IMR-90 (cell line): ENCODE data around the gene EGLN3. TPM values are rescaled to one million over a fixed set of nuclear protein-coding genes. Genes with fewer than 3 reads are reported as not detected.

Experiments
- ATAC-seq: fragments of 200-7000 bp; cut with Tn5 transposase; 2 replicates; pipeline ENCODE4 v1.9.1; 2020; ENCODE audit warnings: low read depth, mild to moderate bottlenecking, moderate library complexity
- BruUV-seq: library from RNA; stranded (reverse); fragments of 400-500 nt; replicated peaks from 2 replicates; lab custom pipeline; 2021; lab: Mats Ljungman, UMichigan
- CTCF ChIA-PET: fragments of 300-600 bp; formaldehyde crosslinking; extraction: SDS; loops from one replicate; lab custom pipeline; 2021; ENCODE audit warnings: antibody characterized with exemption; lab: Yijun Ruan, JAX
- POLR2A ChIA-PET: fragments of 300-600 bp; sonication (Branson Sonifier 250); formaldehyde crosslinking; loops from one replicate; lab custom pipeline; 2022; ENCODE audit warnings: antibody characterized with exemption; ENCODE audit not compliant: unreplicated experiment; lab: Charles Lee
- DNase-seq: peaks from one replicate; pipeline ENCODE4 v3.0.0; 2013
- H2AFZ ChIP-seq: replicated peaks from 2 replicates; pipeline ENCODE3; 2013; ENCODE audit warnings: low read length, mild to moderate bottlenecking; ENCODE audit not compliant: poor library complexity
- H2AK5ac ChIP-seq: 2 replicates; pipeline ENCODE4 v1.6.1; 2013; ENCODE audit warnings: low read depth, low read length, inconsistent platforms
- H2AK9ac ChIP-seq: replicated peaks from 2 replicates; pipeline ENCODE3; 2013; ENCODE audit warnings: mild to moderate bottlenecking, low read depth, low read length, moderate library complexity; ENCODE audit not compliant: poor library complexity
- H2BK120ac ChIP-seq: 2 replicates; pipeline ENCODE4 v1.6.1; 2013; ENCODE audit warnings: low read depth, low read length, inconsistent platforms
- H2BK15ac ChIP-seq: 3 replicates; pipeline ENCODE4 v1.6.1; 2013; ENCODE audit warnings: low read depth, low read length, inconsistent platforms
- H2BK20ac ChIP-seq: 2 replicates; pipeline ENCODE4 v1.6.1; 2013; ENCODE audit warnings: low read depth, mild to moderate bottlenecking, inconsistent platforms, low read length, moderate library complexity
- H2BK5ac ChIP-seq: 2 replicates; pipeline ENCODE4 v1.6.1; 2013; ENCODE audit warnings: mild to moderate bottlenecking, low read depth, low read length, inconsistent platforms; ENCODE audit not compliant: poor library complexity, severe bottlenecking
- H3K14ac ChIP-seq: replicated peaks from 2 replicates; pipeline ENCODE4 v1.6.1; 2013; ENCODE audit warnings: low read depth, low read length, inconsistent platforms
- H3K18ac ChIP-seq: 2 replicates; pipeline ENCODE4 v1.6.1; 2013; ENCODE audit warnings: low read depth, low read length, control low read depth
- H3K23ac ChIP-seq: 2 replicates; pipeline ENCODE4 v1.6.1; 2013; ENCODE audit warnings: low read depth, low read length, inconsistent platforms
- H3K27ac ChIP-seq: 2 replicates; pipeline ENCODE4 v1.5.1; 2013; ENCODE audit warnings: mild to moderate bottlenecking, control low read depth, low read length; ENCODE audit not compliant: insufficient read depth
- H3K27me3 ChIP-seq: 2 replicates; pipeline ENCODE4 v1.6.1; 2013; ENCODE audit warnings: low read length; ENCODE audit not compliant: control insufficient read depth, insufficient read depth
- H3K36me3 ChIP-seq: 2 replicates; pipeline ENCODE4 v1.6.1; 2013; ENCODE audit warnings: low read length, mixed read lengths; ENCODE audit not compliant: control insufficient read depth, insufficient read depth
- H3K4ac ChIP-seq: 2 replicates; pipeline ENCODE4 v1.6.1; 2013; ENCODE audit warnings: low read depth, low read length, inconsistent platforms
- H3K4me1 ChIP-seq: 2 replicates; pipeline ENCODE4 v1.6.1; 2013; ENCODE audit warnings: low read length, mixed read lengths; ENCODE audit not compliant: control insufficient read depth, insufficient read depth
- H3K4me2 ChIP-seq: 2 replicates; pipeline ENCODE4 v1.6.1; 2013; ENCODE audit warnings: low read depth, mild to moderate bottlenecking, control low read depth, low read length, moderate library complexity
- H3K4me3 ChIP-seq: 2 replicates; pipeline ENCODE4 v1.5.1; 2013; ENCODE audit warnings: low read depth, mild to moderate bottlenecking, control low read depth, low read length, moderate library complexity; ENCODE audit not compliant: insufficient read depth
- H3K56ac ChIP-seq: 2 replicates; pipeline ENCODE4 v1.6.1; 2013; ENCODE audit warnings: low read length, inconsistent platforms; ENCODE audit not compliant: insufficient read depth; ENCODE audit errors: extremely low read depth
- H3K79me1 ChIP-seq, 2 experiments: 2 replicates each; pipeline ENCODE4 v1.6.1; 2013; ENCODE audit warnings: low read length in 2 of 2, inconsistent platforms in 1 of 2, low read depth in 1 of 2
- H3K9ac ChIP-seq: 2 replicates; pipeline ENCODE4 v1.6.1; 2013; ENCODE audit warnings: low read depth, low read length, control low read depth
- H3K9me1 ChIP-seq: 2 replicates; pipeline ENCODE4 v1.6.1; 2013; ENCODE audit warnings: low read length, inconsistent platforms; ENCODE audit not compliant: insufficient read depth
- H3K9me3 ChIP-seq: 2 replicates; pipeline ENCODE4 v1.6.1; 2013; ENCODE audit warnings: low read length; ENCODE audit not compliant: control insufficient read depth, insufficient read depth
- H4K20me1 ChIP-seq: 2 replicates; pipeline ENCODE4 v1.6.1; 2013; ENCODE audit warnings: low read length, inconsistent platforms; ENCODE audit not compliant: insufficient read depth
- H4K5ac ChIP-seq: 2 replicates; pipeline ENCODE4 v1.6.1; 2013; ENCODE audit warnings: mild to moderate bottlenecking, low read depth, low read length, control low read depth
- H4K8ac ChIP-seq, 2 experiments: 2 replicates each; pipeline ENCODE4 v1.6.1; 2013; ENCODE audit warnings: low read depth in 2 of 2, low read length in 2 of 2, control low read depth in 1 of 2, inconsistent platforms in 1 of 2
- H4K91ac ChIP-seq: 2 replicates; pipeline ENCODE4 v1.6.1; 2013; ENCODE audit warnings: low read depth, low read length, inconsistent platforms; ENCODE audit not compliant: insufficient read depth
- BHLHE40 ChIP-seq: fragments of 150-350 bp; IDR thresholded peaks from 2 replicates; pipeline ENCODE4 v1.6.1; 2016; ENCODE audit warnings: mild to moderate bottlenecking, low read depth, low read length
- CEBPB ChIP-seq: IDR thresholded peaks from 2 replicates; pipeline ENCODE4 v1.6.1; 2012; ENCODE audit warnings: low read depth, low read length, improper control_type of control experiment
- CHD1 ChIP-seq: IDR thresholded peaks from 2 replicates; pipeline ENCODE4 v1.6.1; 2012; ENCODE audit warnings: low read depth, low read length, improper control_type of control experiment
- FOS ChIP-seq: fragments of 150-350 bp; IDR thresholded peaks from 2 replicates; pipeline ENCODE4 v1.6.1; 2016; ENCODE audit warnings: low read depth, low read length
- MAFK ChIP-seq: IDR thresholded peaks from 2 replicates; pipeline ENCODE4 v1.6.1; 2012; ENCODE audit warnings: low read depth, low read length, improper control_type of control experiment
- MAZ ChIP-seq: IDR thresholded peaks from 2 replicates; pipeline ENCODE4 v1.6.1; 2012; ENCODE audit warnings: low read depth, mild to moderate bottlenecking, low read length, improper control_type of control experiment, moderate library complexity, borderline replicate concordance
- MXI1 ChIP-seq: IDR thresholded peaks from 2 replicates; pipeline ENCODE4 v1.6.1; 2012; ENCODE audit warnings: low read depth, mild to moderate bottlenecking, low read length, moderate library complexity, borderline replicate concordance
- NFE2L2 ChIP-seq: fragments of 150-350 bp; IDR thresholded peaks from 2 replicates; pipeline ENCODE4 v1.6.1; 2016; ENCODE audit warnings: low read depth, mild to moderate bottlenecking, low read length
- POLR2A ChIP-seq: IDR thresholded peaks from 2 replicates; pipeline ENCODE4 v1.6.1; 2012; ENCODE audit warnings: mild to moderate bottlenecking, low read depth, low read length
- RAD21 ChIP-seq: IDR thresholded peaks from 2 replicates; pipeline ENCODE4 v1.6.1; 2012; ENCODE audit warnings: low read length, improper control_type of control experiment
- RCOR1 ChIP-seq: IDR thresholded peaks from 2 replicates; pipeline ENCODE4 v1.6.1; 2012; ENCODE audit warnings: mild to moderate bottlenecking, low read length, improper control_type of control experiment; ENCODE audit not compliant: insufficient replicate concordance
- RFX5 ChIP-seq: IDR thresholded peaks from 2 replicates; pipeline ENCODE4 v1.8.0; 2012; ENCODE audit warnings: low read depth, mild to moderate bottlenecking, low read length, moderate library complexity
- SMC3 ChIP-seq: fragments of 150-350 bp; IDR thresholded peaks from 2 replicates; pipeline ENCODE4 v1.6.1; 2016; ENCODE audit warnings: low read depth, mild to moderate bottlenecking, antibody characterized with exemption, low read length, moderate library complexity
- WGBS, 2 experiments: methylation state at CpG; one replicate each; pipeline versions ENCODE4 v1.1.5 to v1.1.7; 2013; ENCODE audit warnings: missing lambda C conversion rate in 2 of 2; ENCODE audit not compliant: insufficient read length in 1 of 2; ENCODE audit errors: extremely low coverage in 2 of 2; 5-methylcytosine and 5-hydroxymethylcytosine counted together
- dilution Hi-C: fragments of 300-500 bp; cut with HindIII; formaldehyde crosslinking; loops from one replicate; pipeline ENCODE4 v1.14.3; 2018; ENCODE audit warnings: low sequenced_read_pairs; ENCODE audit not compliant: unreplicated experiment
- in situ Hi-C: fragments of 300-500 bp; cut with MboI; formaldehyde crosslinking; loops from 3 replicates; pipeline ENCODE4 v1.14.3; 2019; ENCODE audit warnings: low sequenced_read_pairs, inconsistent platforms, mixed read lengths
- intact Hi-C: fragments of 100-400 bp; cut with micrococcal nuclease; formaldehyde crosslinking; loops from 2 replicates; pipeline ENCODE4 v1.10.0; 2022
- polyA plus RNA-seq, 3 experiments: library from polyadenylated mRNA; depleted of rRNA; stranded (reverse); fragments of >200 nt; gene quantifications; 2 replicates each; pipeline ENCODE4 v1.2.3, GENCODE V29; 2012; ENCODE audit warnings: low replicate concordance in 1 of 3
- total RNA-seq: library from RNA; depleted of rRNA; stranded (reverse); fragments of >200 nt; gene quantifications from 2 replicates; pipeline ENCODE4 v1.2.3, GENCODE V29; 2012
- TF ChIP-seq, protein P1 (sequence below): conservative IDR thresholded peaks from 2 replicates; pipeline ENCODE4 v1.5.1; 2012; ENCODE audit warnings: mild to moderate bottlenecking, low read depth, low read length, improper control_type of control experiment
- TF ChIP-seq, protein P2 (sequence below): fragments of 150-350 bp; IDR thresholded peaks from 2 replicates; pipeline ENCODE4 v1.6.1; 2017; ENCODE audit warnings: mild to moderate bottlenecking, antibody characterized with exemption, low read length, low read depth
- TF ChIP-seq, protein P3 (sequence below): fragments of 150-350 bp; IDR thresholded peaks from 2 replicates; pipeline ENCODE4 v1.6.1; 2016; ENCODE audit warnings: low read depth, mild to moderate bottlenecking, low read length, moderate library complexity, borderline replicate concordance

The EGLN3 gene
- total and polyA plus RNA-seq, 2 of the 4 experiments (the other 2 are of a cell fraction) = under 0.01 to 0.03 TPM

DNA sequence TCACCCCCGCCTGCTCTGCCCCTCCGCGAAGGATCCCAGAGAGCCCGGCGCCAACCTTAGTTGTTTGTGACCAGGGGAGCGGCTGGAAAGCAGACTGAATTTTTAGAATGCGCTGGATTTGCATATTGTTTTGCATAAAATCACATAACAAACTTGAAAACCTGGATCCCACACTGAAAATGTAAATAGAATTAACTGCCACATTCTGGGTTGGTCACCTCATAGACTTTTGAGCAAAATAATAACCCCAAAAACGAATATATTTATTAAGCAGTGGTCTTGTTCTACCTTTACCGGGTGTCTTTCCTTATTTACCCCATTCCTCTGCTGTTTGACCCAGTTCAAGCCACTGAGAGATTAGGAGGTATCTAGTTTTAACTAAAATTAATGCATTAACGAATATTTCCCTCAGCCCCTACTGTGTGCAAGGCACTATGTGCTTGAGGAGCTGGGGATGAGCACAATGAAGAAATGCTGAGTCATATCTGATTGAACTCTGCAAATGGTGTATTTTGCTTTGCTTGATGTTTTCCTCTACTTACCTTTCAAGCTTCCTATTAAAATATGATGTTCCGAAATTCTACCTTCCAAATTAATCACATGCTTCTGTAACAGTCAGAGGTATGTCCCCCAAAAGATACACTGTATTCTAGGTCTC is 438 bp upstream of the EGLN3 start:
- H4K5ac ChIP-seq = no peak overlapping the region
- H3K4me3 ChIP-seq = peak overlapping the region; percentile 23; the same call in 1 of the 2 replicates
- CTCF ChIA-PET = interaction anchor here (0.6 kb wide), 1 partner anchor 73 kb away, joined by 5 read pairs; no protein-coding TSS in a partner anchor
- no peak overlapping the region for H2AK5ac ChIP-seq
- intact Hi-C loops (no loop called here), dilution Hi-C loops (no loop called here), in situ Hi-C loops (no loop called here)
- peak overlapping the region; percentile 77 for H3K4me2 ChIP-seq
- H3K4me1 ChIP-seq = no peaks in the 10 kb centered on the region
- no TSS peak for BruUV-seq
- H3K14ac ChIP-seq = no peak overlapping the region
- H4K20me1 ChIP-seq = no peaks in the 10 kb centered on the region; the same call in 1 of the 2 replicates
- no peaks in the 10 kb centered on the region for H3K79me1 ChIP-seq
- no peak overlapping the region for H3K9ac ChIP-seq
- peaks cover 28% of the 10 kb centered on the region for H3K27me3 ChIP-seq
- H3K9me1 ChIP-seq = no peaks in the 10 kb centered on the region
- H4K91ac ChIP-seq = no peak overlapping the region
- H2BK20ac ChIP-seq = no peak overlapping the region
- WGBS, 2 experiments = no CpG with 5 or more reads among the region's 11 CpGs
- ATAC-seq (no peak), DNase-seq (no peak)
- no peak overlapping the region for H3K56ac ChIP-seq
- no peak overlapping the region for H2BK15ac ChIP-seq
- H3K18ac ChIP-seq = no peak overlapping the region
- POLR2A ChIA-PET = no interaction called here
- H4K8ac ChIP-seq = no peak overlapping the region
- no peaks in the 10 kb centered on the region for H3K9me3 ChIP-seq
- TF ChIP-seq CHD1 (no peak), MAFK (peak; percentile 63), RAD21 (no peak), MXI1 (no peak), MAZ (peak; percentile 46; the same call in 1 of the 2 replicates), FOS (no peak), CEBPB (no peak), RCOR1 (no peak), RFX5 (no peak), BHLHE40 (no peak), POLR2A (no peak), NFE2L2 (peak; percentile 89), SMC3 (no peak)
- TF ChIP-seq, protein P1, sequence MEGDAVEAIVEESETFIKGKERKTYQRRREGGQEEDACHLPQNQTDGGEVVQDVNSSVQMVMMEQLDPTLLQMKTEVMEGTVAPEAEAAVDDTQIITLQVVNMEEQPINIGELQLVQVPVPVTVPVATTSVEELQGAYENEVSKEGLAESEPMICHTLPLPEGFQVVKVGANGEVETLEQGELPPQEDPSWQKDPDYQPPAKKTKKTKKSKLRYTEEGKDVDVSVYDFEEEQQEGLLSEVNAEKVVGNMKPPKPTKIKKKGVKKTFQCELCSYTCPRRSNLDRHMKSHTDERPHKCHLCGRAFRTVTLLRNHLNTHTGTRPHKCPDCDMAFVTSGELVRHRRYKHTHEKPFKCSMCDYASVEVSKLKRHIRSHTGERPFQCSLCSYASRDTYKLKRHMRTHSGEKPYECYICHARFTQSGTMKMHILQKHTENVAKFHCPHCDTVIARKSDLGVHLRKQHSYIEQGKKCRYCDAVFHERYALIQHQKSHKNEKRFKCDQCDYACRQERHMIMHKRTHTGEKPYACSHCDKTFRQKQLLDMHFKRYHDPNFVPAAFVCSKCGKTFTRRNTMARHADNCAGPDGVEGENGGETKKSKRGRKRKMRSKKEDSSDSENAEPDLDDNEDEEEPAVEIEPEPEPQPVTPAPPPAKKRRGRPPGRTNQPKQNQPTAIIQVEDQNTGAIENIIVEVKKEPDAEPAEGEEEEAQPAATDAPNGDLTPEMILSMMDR = no peak
- TF ChIP-seq, protein P2, sequence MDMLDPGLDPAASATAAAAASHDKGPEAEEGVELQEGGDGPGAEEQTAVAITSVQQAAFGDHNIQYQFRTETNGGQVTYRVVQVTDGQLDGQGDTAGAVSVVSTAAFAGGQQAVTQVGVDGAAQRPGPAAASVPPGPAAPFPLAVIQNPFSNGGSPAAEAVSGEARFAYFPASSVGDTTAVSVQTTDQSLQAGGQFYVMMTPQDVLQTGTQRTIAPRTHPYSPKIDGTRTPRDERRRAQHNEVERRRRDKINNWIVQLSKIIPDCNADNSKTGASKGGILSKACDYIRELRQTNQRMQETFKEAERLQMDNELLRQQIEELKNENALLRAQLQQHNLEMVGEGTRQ = no peak
- TF ChIP-seq, protein P3, sequence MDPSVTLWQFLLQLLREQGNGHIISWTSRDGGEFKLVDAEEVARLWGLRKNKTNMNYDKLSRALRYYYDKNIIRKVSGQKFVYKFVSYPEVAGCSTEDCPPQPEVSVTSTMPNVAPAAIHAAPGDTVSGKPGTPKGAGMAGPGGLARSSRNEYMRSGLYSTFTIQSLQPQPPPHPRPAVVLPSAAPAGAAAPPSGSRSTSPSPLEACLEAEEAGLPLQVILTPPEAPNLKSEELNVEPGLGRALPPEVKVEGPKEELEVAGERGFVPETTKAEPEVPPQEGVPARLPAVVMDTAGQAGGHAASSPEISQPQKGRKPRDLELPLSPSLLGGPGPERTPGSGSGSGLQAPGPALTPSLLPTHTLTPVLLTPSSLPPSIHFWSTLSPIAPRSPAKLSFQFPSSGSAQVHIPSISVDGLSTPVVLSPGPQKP = no peak
- no peak overlapping the region for H3K23ac ChIP-seq
- no peak overlapping the region for H3K4ac ChIP-seq
- H3K36me3 ChIP-seq = no peaks in the 10 kb centered on the region
- H2BK5ac ChIP-seq = no peak overlapping the region
- H3K27ac ChIP-seq = no peak overlapping the region
- no peak overlapping the region for H2AK9ac ChIP-seq
- H2BK120ac ChIP-seq = no peak overlapping the region
- H2AFZ ChIP-seq = no peak overlapping the region
